ENCODE measurements around the gene DCAF15.
"Not testable (repeated sequence)": the region's sequence is repeated elsewhere in the genome, so short reads cannot be mapped to it uniquely, and the experiment has no call there.

DCAF15 gene, protein sequence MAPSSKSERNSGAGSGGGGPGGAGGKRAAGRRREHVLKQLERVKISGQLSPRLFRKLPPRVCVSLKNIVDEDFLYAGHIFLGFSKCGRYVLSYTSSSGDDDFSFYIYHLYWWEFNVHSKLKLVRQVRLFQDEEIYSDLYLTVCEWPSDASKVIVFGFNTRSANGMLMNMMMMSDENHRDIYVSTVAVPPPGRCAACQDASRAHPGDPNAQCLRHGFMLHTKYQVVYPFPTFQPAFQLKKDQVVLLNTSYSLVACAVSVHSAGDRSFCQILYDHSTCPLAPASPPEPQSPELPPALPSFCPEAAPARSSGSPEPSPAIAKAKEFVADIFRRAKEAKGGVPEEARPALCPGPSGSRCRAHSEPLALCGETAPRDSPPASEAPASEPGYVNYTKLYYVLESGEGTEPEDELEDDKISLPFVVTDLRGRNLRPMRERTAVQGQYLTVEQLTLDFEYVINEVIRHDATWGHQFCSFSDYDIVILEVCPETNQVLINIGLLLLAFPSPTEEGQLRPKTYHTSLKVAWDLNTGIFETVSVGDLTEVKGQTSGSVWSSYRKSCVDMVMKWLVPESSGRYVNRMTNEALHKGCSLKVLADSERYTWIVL

DNA sequence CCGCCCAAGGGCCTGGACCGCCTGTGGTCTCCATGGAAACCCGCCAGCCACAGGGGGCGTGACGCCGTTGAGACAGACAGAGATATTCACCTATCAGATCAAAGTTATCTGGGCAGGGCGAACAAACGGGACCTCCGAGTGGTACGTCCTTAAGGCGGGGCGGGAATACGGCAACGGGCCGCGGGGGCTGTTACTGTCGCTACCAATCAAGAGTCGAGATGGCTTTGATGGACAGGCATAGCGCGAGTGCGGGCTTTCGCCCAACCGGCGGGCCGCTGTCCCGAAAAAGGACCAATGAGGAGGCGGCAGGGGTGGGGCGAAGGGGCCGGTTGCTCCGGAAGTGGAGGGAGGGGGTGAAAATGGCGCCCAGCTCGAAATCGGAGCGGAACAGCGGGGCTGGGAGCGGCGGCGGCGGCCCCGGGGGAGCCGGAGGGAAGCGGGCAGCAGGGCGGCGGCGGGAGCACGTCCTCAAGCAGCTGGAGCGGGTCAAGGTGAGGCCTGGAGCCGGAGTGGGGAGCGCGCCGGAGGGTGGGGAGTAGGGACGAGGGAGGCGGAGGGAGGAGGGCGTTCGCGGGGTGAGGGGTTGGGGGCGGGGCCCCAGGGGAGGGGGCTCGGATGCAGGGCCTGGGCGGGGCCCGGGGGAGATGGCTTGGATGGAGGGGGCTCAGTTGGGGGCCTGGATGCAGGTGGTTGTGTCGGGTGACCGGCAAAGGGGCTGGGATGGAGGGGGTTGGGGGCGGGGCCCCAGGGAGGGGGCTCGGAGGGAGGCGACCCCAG lies at the start of gene DCAF15:
Gene DCAF15 (plus strand): TSS at position 356 of the 777 bp plus-strand sequence. CDS start 4 bp downstream, at position 360.
- DNase-seq (ENCODE audit: low read depth) = peak; percentile 98

DNA sequence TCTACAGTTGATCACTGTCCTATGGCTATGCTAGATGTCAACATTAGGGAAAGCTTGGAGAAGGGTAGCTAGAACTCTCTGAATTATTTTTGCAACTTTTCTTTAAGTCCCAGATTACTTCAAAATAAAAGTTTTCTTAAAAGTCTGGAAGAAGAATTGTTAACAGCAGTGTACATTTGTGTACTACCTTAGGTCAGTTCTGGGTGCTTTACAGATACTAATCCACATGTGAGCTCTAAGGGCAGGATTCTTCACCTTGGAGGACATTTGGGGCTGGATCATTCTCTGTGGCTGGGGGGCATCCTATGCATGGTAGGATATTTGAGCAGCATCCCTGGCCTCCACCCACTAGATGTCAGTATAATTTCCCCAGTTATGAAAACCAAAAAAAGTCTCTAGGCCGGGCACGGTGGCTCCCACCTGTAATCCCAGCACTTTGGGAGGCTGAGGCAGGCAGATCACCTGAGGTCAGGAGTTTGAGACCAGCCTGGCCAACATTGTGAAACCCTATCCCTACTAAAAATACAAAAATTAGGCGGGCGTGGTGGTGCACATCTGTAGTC lies 49.2 kb upstream of the DCAF15 start:
- no peak for DNase-seq (ENCODE audit: low read depth)

DNA sequence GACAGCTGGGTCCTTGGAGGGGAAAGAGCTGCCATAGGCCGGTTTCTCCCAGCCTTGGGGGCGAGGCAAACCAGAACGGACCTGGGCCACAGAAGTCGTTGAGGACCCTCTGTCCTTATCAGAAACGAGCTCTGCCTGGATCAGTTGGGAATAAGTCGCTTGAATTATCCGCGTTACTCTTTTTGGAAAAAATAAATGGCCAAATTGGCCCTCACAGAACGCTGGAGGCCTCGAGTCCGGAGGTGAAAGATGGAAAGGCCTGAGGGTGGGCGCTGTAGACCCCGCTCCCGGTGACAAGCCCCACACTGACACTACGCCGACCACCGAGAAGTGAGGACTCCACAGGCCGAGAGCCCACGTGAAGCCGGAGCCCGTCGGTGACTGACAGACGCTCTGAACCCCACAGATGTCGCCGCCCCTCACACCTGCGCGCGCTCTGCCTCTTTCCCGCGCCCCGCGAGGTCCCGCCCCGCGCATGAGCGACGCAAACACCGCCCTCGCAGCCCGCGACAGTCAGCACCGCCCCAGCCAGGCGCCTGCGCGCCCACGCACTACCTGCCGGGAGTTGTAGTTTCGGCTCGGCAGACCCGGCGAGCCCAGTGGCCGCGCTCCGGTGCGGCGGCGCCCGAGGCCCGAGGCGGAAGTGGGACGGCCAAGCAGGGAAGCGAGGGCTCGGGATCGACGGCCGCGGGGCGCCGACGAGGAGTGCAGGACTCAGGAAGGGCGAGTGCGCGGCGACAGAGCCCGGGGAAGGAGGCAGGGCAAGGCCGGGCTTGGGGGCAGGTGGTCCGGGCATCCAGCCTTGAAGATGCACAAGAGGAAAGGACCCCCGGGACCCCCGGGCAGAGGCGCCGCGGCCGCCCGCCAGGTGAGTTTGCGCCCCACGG lies 46.4 kb upstream of the DCAF15 start, which contains the start of the genes BRME1 and CC2D1A:
Gene BRME1 (minus strand): TSS at position 484 of the 887 bp plus-strand sequence. CDS start 1,225 bp downstream, outside the sequence.
Gene CC2D1A (plus strand): TSS at position 568 of the 887 bp plus-strand sequence. CDS start 241 bp downstream, at position 809.
- DNase-seq (ENCODE audit: low read depth) = peak; percentile 91

DNA sequence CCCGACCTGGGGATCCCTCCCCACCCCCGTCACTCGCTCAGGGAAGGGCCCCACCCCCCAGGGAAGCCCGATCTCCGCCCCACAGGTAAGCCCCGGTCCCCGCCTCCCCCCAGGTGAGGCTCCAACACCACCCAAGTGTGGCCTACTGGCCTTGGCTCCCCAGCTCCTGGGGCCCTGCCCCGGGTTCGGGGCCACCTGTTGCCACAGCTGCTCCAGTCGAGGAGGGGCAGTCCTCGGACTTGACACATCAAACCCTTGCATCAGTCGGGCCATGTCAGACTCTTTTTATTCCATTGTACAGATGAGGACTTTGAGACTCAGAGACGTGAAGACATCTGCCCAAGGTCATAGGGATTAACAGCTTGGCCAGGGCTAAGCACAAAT lies 45.8 kb upstream of the DCAF15 start:
- DNase-seq (ENCODE audit: low read depth) = no peak

DNA sequence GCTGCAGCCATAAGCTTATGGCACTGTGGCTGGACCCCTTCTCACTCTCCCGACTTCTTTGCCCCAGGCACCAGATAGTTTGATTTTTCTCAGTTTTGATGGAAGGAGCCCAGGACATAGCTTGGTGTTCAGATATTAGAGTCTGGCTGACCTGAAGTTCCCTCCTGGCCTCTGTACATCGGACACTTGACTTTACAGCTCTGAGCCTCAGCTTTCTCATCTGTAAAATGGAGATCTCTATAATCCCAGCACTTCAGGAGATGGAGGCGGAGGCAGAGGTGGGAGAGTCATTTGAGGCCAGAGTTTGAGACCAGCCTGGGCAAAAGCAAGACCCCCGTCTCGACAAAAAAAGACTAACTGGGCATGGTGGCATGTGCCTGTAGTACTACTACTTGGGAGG lies 45.4 kb upstream of the DCAF15 start:
- DNase-seq (ENCODE audit: low read depth) = no peak

DNA sequence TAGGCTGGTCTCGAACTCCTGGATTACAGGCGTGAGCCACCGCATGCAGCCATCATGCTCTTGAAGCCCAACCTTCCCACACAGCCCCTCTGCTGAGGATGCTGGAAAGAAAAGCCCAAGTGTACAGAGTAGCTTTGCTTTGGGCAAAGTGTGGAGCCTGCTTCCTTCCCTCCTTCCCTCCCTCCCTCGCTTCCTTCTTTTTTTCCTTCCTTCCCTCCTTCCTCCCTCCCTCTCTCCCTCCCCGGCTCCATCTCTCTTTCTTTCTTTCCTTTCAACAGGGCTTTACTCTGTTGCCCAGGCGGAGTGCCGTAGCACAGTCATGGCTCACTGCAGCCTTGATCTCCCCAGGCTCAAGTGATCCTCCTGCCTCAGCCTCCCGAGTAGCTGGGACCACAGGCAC lies 43.6 kb upstream of the DCAF15 start:
- DNase-seq (ENCODE audit: low read depth) = no peak

DNA sequence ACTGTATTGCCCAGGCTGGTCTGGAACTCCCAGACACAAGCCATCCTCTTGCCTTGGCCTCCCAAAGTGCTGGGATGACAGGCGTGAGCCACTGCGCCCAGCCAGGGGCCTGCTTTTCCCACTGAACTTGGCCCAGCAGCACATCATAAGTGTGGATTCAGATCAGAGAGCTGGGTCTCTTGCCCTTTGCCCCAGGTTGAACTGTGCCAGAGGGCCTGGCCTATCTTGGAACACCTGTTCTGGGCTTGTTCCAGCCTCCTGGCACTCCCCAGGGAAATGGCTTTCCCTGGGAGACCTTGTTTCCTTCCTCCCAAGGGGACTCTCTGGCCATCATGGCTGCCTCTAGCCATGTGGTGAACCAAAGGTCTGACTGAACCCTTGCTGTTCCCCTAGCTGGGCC lies 42.9 kb upstream of the DCAF15 start:
- no peak for DNase-seq (ENCODE audit: low read depth)

DNA sequence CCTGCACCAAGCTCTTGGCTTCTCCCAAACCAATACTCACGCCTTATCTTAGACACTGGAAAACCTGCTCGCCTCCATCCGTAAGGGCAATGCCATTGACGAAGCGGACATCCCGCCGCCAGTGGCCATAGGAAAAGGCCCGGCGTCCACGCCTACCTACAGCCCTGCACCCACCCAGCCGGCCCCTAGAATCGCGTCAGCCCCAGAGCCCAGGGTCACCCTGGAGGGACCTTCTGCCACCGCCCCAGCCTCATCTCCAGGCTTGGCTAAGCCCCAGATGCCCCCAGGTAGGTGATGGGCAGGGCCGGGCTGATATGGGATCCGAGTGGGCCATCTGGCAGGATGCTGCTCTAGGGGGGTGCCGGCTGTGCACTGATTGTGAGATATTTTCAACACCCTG lies 39.0 kb upstream of the DCAF15 start:
- DNase-seq (ENCODE audit: low read depth) = no peak

DNA sequence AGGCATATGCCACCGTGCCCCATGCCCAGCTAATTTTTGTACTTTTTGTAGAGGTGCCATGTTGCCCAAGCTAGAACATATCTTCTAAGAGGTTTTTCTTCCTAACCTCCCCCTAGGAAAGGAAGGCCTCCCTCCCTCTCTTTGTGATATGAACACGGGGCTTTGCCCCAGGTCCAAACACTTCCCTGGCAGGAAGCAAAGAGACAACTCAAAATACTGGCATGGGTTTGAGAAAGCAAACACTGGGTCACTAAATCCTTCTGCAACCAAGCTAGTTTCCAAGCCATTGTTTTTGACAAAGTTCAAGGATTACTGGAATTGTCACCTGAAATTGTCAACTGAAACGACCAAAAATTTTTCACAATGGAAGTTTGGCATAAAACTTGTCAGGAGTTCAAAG lies 37.5 kb upstream of the DCAF15 start:
- no peak for DNase-seq (ENCODE audit: low read depth)

DNA sequence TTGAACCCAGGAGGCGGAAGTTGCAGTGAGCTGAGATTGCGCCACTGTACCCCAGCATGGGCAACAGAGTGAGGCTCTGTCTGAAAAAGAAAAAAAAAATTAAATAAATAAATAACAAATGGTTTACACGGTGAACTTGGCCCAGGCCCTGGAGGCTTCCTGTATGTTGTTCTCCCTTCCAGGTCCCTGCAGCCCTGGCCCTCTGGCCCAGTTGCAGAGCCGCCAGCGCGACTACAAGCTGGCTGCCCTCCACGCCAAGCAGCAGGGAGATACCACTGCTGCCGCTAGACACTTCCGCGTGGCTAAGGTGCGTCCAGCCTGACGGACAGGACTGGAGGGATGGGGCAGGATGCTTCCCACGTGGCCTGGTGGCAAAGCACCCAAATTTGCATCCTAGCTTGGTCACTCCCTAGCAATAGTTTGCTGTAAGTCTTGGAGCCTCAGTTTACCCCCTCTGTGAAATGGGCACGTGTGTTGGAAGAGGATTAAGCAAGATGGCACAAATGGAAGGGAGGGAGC lies 34.4 kb upstream of the DCAF15 start:
- DNase-seq (ENCODE audit: low read depth) = no peak

DNA sequence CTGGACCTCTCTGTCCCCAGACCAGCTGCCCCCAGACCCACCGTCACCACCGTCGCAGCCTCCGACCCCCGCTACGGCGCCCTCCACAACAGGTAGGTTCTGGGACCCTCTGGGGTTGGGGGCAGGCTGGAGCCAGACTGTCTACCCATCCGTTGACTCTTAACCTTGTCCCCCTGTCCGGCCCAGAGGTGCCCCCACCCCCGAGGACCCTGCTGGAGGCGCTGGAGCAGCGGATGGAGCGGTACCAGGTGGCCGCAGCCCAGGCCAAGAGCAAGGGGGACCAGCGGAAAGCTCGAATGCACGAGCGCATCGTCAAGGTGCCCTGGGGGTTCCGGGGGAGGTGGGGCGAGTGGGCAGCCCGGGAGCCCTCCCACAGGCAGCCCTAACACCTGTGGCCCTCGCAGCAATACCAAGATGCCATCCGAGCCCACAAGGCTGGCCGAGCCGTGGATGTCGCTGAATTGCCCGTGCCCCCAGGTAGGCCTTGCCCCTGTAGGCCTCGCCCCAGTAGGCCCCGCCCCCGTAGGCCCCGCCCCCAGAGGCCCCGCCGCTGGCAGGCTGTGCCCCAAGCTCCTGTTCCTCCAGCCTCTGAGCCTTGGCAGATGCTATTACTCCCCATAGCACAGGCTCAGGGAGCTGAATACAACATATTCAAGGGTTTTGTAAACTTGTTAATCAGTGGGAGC lies 33.4 kb upstream of the DCAF15 start:
- no peak for DNase-seq (ENCODE audit: low read depth)

DNA sequence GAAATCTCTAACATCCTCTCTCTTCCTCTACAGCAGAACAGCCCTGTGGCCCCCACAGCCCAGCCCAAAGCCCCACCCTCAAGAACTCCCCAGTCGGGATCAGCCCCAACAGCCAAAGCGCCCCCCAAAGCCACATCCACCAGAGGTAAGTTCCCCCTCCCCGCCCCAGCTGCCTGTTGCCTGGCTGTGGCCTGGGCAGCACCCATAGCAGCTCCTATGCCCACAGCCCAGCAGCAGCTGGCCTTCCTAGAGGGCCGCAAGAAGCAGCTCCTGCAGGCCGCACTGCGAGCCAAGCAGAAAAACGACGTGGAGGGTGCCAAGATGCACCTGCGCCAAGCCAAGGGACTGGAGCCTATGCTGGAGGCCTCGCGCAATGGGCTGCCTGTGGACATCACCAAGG lies 31.8 kb upstream of the DCAF15 start:
- no peak for DNase-seq (ENCODE audit: low read depth)

DNA sequence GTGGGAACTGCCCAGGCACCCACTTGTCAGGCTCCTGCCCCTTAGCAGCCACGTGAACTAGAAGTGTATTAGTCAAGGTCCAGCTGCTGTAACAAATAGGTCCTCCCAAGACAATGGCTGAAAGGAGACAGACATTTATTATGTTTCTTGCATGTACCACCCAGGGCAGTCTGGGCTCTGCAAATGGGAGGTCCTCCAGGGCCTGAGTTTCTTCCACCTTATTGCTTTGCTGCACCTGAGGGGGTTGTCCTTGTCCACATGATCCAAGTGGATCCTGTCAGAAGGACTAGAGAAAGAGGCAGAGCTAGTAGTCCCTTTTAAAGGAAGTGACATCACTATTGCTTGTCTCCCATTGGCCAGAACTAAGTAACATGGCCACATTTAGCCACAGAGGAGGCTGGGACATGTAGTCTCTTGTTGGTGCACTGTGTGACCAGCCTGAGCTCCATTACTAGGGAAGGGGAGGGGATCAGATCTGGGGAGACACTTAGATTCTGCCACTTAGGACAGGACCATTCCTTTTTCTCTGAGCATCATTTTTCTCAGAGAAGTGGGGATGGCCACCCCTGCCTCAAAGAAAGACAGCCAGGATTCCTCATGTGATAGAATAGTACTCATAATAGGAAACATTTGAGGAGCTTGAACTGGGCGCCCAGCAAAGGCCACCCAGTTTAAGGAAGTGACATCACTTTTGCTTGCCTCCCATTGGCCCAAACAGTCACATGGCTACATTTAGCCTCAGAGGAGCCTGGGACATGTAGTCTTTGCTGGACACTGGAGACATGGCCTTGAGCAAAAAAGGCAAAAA lies 31.2 kb upstream of the DCAF15 start:
- DNase-seq (ENCODE audit: low read depth) = no peak

DNA sequence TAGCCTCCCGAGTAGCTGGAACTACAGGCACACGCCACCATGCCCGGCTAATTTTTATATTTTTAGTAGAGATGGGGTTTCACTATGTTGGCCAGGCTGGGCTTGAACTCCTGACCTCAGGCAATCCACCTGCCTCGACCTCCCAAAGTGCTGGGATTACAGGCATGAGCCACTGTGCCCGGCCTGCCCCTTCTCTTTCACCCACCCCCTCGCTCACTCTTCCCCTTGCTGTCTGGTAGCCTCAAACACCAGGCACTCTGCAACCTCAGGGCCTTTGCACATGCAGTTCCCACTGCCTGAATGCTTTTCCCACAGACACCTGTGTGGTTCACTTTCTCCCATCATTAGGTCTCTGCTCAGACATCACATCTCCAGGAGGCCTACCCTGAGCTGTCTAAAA lies 30.2 kb upstream of the DCAF15 start:
- not testable (repeated sequence) for DNase-seq (ENCODE audit: low read depth)

DNA sequence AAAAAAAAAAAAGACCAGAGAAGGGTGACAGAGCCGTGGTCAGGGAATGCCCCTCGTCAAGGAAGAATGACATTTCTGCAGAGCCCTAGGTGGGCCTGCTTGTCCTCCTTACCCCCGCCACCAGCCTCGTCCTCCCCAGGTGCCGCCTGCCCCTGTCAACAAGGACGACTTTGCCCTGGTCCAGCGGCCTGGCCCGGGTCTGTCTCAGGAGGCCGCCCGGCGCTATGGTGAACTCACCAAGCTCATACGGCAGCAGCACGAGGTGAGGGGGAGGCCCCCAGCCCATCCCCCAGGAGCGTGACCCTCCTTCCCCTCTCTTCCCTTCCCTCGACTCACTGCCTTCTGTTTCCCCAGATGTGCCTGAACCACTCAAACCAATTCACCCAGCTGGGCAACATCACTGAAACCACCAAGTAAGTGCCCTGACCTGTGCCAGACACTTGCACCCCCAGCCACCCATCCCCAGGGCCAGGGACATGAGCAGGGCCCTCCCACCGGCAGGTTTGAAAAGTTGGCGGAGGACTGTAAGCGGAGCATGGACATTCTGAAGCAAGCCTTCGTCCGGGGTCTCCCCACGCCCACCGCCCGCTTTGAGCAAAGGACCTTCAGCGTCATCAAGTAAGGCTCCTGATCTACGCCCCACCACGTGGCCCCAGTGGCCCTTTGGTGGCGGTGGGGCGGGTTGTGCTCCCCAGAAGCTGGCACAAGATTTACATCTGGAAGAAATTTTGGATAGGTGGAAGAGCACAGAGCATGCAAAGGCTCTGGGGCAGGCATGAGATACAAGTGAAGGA lies 28.9 kb upstream of the DCAF15 start:
- DNase-seq (ENCODE audit: low read depth) = no peak

DNA sequence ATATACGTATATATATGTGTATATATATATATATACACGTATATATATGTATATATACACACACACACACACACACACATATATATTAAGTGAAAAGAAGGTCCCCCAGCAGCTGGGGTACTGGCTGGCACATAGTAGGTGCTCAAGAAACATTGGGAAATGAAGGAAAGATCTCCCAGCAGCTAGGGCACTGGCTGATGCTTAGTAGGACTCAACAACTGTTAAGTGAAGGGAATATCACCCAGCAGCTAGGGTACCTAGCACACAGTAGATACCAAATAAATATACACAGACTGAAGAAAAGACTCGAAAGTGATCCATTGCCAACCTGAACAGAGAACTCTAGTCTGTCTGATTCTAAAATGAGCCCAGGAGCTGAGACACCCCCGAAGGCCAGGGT lies 26.3 kb upstream of the DCAF15 start:
- no peak for DNase-seq (ENCODE audit: low read depth)

DNA sequence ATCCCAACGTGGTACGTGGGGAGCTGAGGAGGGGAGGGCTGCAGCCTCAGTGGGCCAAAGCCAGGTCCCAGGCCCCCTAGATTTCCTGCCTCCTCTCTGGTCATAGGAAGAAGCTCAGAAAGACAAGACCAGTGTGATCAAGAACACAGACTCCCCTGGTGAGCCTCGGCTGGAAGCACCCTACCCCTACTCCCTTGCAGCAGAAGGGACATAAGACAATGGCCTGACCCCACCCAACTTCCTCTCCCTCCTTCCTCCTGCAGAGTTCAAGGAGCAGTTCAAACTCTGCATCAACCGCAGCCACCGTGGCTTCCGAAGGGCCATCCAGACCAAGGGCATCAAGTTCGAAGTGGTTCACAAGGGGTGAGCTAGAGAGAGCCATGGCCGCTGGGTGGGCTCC lies 25.6 kb upstream of the DCAF15 start:
- DNase-seq (ENCODE audit: low read depth) = no peak

DNA sequence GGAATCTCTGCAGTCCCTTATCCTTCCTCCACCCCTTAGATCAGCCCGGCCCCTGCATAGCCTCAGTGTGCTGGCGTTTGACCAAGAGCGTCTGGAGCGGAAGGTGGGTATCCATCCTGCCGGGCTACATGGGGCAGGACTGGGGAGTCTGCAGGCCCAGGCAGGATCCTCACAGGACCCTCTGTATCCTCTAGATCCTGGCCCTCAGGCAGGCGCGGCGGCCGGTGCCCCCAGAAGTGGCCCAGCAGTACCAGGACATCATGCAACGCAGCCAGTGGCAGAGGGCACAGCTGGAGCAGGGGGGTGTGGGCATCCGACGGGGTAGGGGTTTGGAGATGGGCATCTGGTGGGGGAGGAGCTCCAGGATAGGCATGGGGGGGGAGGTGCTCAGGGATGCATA lies 23.0 kb upstream of the DCAF15 start:
- DNase-seq (ENCODE audit: low read depth) = no peak

DNA sequence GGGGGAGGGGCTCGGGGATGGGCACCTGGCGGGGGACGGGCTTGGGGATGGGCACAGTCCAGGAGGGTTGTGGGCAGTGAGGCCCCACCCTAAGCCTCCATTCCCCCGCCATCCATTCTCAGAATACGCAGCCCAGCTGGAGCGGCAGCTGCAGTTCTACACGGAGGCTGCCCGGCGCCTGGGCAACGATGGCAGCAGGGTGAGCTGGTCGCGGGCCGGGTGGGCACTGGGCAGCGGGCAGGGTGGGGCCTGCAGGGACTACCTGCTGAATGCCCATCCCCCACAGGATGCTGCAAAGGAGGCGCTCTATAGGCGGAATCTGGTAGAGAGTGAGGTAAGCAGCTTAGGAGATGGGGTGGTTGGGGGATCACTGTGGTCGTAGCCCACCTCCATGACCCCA lies 22.4 kb upstream of the DCAF15 start:
- no peak for DNase-seq (ENCODE audit: low read depth)

All from stimulated activated CD8-positive, alpha-beta memory T cell treated with anti-CD3 and anti-CD28 coated beads, Interleukin-12 subunit alpha, Interleukin-12 subunit beta, amount 100 ng/mL, for 1 hour (primary cell).